Measurements from ENCODE around the gene SUPT3H.

SUPT3H gene

DNA sequence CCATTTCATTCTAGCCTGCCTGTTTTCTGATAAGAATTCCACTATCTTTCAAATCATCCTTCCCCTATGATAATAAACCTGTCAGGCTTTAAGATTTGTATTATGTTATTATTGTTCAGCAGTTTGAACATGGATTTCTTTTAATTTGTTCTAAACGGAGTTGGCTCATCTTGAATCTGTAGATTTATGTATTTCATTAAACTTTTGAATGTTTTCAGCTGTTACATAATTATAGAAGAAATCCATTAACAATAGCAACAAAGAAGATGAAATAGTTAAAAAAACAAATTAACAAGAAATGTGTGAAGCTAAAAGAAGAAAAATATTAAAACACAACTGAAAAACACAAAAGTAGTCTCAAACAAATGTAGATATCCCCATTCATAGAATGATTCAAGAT is 273.3 kb downstream of the SUPT3H start:
- no peak overlapping the region for H3K4me3 ChIP-seq (ENCODE audit: low read depth, low read length)
- TF ChIP-seq, protein P1, sequence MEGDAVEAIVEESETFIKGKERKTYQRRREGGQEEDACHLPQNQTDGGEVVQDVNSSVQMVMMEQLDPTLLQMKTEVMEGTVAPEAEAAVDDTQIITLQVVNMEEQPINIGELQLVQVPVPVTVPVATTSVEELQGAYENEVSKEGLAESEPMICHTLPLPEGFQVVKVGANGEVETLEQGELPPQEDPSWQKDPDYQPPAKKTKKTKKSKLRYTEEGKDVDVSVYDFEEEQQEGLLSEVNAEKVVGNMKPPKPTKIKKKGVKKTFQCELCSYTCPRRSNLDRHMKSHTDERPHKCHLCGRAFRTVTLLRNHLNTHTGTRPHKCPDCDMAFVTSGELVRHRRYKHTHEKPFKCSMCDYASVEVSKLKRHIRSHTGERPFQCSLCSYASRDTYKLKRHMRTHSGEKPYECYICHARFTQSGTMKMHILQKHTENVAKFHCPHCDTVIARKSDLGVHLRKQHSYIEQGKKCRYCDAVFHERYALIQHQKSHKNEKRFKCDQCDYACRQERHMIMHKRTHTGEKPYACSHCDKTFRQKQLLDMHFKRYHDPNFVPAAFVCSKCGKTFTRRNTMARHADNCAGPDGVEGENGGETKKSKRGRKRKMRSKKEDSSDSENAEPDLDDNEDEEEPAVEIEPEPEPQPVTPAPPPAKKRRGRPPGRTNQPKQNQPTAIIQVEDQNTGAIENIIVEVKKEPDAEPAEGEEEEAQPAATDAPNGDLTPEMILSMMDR (IDR thresholded peaks at IDR 0.05; ENCODE audit: insufficient read depth, low read depth, low read length, missing control alignments) = no peak
- DNase-seq (ENCODE audit: low read depth) = no peak

DNA sequence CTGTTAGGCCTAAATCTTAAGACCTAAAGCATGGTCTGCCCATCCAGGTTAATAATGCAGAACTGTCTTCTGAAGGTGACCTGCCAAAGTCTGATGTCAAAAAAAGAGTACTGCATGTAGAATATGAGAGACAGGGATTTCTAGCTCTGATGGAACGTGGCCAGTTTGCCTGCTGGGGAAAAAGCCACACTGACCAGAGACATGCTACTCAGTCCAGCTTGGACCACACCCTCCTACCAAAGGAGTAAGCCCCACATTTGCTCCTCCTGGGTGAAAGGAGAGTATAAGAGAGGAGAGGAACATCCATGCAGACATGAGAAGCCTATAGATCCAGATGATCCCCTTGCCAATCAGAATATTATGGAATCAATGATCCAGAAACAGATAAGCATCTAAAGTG is 279.5 kb downstream of the SUPT3H start:
- no peak overlapping the region for H3K4me3 ChIP-seq (ENCODE audit: low read depth, low read length)
- DNase-seq (ENCODE audit: low read depth) = no peak
- TF ChIP-seq, protein P1 (IDR thresholded peaks at IDR 0.05; ENCODE audit: insufficient read depth, low read depth, low read length, missing control alignments) = no peak

DNA sequence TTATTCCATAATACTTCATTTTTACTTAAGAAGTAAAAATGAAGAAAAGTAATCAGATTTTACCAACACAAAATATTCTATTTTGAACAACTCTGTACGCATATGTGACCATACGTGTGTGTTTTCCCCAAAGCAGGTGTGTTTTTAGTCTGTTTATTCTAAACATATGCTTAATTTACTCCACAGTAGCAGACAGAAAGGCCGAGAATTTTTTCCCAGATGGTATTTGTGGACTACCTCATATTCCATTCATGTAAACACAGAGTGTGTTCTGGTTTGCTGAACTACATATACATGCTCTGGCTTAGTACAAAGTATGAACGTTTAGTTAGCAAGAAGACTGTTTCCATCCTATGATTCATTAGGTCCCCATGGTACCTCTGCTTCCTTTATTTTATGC is 282.9 kb downstream of the SUPT3H start:
- no peak overlapping the region for H3K4me3 ChIP-seq (ENCODE audit: low read depth, low read length)
- TF ChIP-seq, protein P1 (IDR thresholded peaks at IDR 0.05; ENCODE audit: insufficient read depth, low read depth, low read length, missing control alignments) = no peak
- DNase-seq (ENCODE audit: low read depth) = no peak

DNA sequence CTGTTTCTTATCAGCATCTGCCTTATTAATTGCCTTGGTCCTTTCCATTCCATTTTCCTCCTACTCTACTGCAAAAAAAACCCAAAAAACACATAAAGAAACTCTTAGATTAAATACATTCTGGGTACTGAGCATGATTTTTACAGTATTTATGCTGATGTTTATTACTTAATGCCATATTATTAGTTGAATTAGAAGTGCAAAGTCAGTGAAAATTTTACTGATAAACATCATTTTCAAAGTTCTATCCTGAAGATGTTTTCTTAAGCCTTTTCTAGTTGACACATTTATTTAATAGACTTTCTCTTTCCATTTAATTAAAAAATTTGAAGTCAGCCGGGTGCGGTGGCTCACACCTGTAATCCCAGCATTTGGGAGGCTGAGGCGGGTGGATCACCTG is 285.6 kb downstream of the SUPT3H start:
- no peak overlapping the region for H3K4me3 ChIP-seq (ENCODE audit: low read depth, low read length)
- TF ChIP-seq, protein P1 (IDR thresholded peaks at IDR 0.05; ENCODE audit: insufficient read depth, low read depth, low read length, missing control alignments) = no peak
- no peak for DNase-seq (ENCODE audit: low read depth)

DNA sequence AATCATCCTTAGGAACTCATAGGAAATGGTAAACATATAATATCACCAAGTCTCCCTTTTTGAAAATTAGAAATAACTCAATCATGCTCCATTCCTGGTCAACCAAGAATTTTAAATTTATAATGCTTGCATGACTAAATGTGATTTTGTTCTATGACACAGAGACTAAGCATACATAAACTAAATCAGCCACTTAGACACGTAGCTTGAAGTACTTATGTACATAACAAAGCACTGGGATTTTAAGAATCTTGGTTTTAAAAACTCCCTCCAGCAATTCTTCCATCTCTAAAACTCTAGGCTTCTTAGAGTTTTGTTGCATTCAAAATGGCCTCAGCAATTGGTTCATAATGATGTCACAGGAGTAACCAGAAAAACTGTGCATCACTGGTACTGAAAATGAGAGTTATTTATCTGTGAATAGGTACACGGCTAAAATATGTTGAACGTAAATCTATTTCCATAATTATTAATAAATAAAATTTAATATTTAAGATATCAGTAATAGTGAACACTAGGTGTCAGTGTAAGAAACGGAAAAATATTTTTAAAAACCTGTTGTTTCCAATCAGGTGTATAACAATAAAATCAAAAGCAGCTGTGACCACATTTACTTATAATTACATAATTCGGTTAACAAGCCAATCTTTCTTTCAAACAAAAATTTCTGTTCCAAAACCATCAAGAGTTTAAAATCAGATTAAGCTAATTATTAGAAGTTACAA is 291.2 kb downstream of the SUPT3H start:
- H3K4me3 ChIP-seq (ENCODE audit: low read depth, low read length) = no peak overlapping the region
- no peak for DNase-seq (ENCODE audit: low read depth)
- TF ChIP-seq, protein P1 (IDR thresholded peaks at IDR 0.05; ENCODE audit: insufficient read depth, low read depth, low read length, missing control alignments) = no peak

DNA sequence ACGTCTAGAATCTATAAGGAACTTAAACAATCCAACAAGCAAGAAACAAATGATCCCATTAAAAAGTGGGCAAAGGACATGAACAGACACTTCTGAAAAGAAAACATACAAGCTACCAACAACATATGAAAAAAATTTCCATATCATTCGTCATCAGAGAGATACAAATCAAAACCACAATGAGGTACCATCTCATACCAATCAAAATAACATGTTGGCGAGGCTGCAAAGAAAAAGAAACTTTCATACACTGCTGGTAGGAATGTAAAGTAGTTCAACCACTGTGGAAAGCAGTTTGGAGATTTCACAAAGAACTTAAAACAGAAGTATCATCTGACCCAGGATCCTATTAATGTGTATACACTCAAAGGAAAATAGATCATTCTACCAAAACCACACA is 293.5 kb downstream of the SUPT3H start:
- TF ChIP-seq, protein P1 (IDR thresholded peaks at IDR 0.05; ENCODE audit: insufficient read depth, low read depth, low read length, missing control alignments) = no peak

DNA sequence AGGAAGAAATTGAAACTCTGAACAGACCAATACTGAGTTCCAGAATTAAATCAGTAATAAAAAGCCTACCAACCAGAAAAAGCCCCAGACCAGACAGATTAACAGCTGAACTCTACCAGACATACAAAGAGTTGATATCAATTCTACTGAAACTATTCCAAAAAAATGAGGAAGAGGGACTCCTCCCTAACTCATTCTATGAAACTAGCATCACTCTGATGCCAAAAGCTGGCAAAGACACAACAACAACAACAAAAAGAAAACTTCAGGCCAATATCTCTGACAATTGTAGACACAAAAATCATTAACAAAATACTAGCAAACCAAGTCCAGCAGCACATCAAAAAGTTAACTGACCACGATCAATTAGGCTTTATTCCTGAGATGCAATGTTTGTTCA is 295.6 kb downstream of the SUPT3H start:
- H3K4me3 ChIP-seq (ENCODE audit: low read depth, low read length) = no peak overlapping the region
- TF ChIP-seq, protein P1 (IDR thresholded peaks at IDR 0.05; ENCODE audit: insufficient read depth, low read depth, low read length, missing control alignments) = no peak
- no peak for DNase-seq (ENCODE audit: low read depth)

More for the DNA sequence above, 293.5 kb downstream of the SUPT3H start:
- no peak for DNase-seq (ENCODE audit: low read depth)
- H3K4me3 ChIP-seq (ENCODE audit: low read depth, low read length) = no peak overlapping the region
